WTC11 (cell line): Measurements from ENCODE around the gene ARHGAP6. TPM values are rescaled to one million over a fixed set of nuclear protein-coding genes. Genes with fewer than 3 reads are reported as not detected.

ENCODE experiments used
- ATAC-seq: fragments of 200-7000 bp; cut with Tn5 transposase; 2 replicates; pipeline ENCODE4 v1.10.0; 2021; ENCODE audit warnings: mild to moderate bottlenecking, moderate library complexity
- CTCF ChIA-PET: fragments of 300-600 bp; sonication (Branson Sonifier 250); formaldehyde crosslinking; loops from one replicate; lab custom pipeline; 2021; ENCODE audit warnings: antibody characterized with exemption; lab: Charles Lee
- POLR2A ChIA-PET: fragments of 350-600 bp; sonication (Branson Sonifier 250); formaldehyde crosslinking; loops from one replicate; lab custom pipeline; 2021; ENCODE audit warnings: antibody characterized with exemption; lab: Charles Lee
- DNase-seq: peaks from one replicate; pipeline ENCODE4 v3.0.0; 2021; ENCODE audit warnings: low spot score
- H3K27ac Mint-ChIP-seq: 2 replicates; pipeline ENCODE4 v1.8.0; 2021; ENCODE audit warnings: mixed read lengths
- H3K27me3 Mint-ChIP-seq: 2 replicates; pipeline ENCODE4 v1.8.0; 2021; ENCODE audit warnings: low read depth, mild to moderate bottlenecking, moderate library complexity, mixed read lengths
- H3K36me3 Mint-ChIP-seq: 2 replicates; pipeline ENCODE4 v1.8.0; 2021; ENCODE audit warnings: mixed read lengths
- H3K4me1 Mint-ChIP-seq: 2 replicates; pipeline ENCODE4 v1.8.0; 2022; ENCODE audit warnings: mixed read lengths
- H3K4me3 Mint-ChIP-seq: 2 replicates; pipeline ENCODE4 v1.8.0; 2021; ENCODE audit warnings: mild to moderate bottlenecking, moderate library complexity, mixed read lengths
- H3K9me3 Mint-ChIP-seq: 2 replicates; pipeline ENCODE4 v1.8.0; 2021; ENCODE audit warnings: mixed read lengths
- ATF2 ChIP-seq: sonication (generic); formaldehyde crosslinking; IDR thresholded peaks from 2 replicates; pipeline ENCODE4 v1.8.1; 2022; ENCODE audit warnings: low read depth, missing genetic modification reagents, borderline replicate concordance
- E2F1 ChIP-seq: sonication (generic); formaldehyde crosslinking; IDR thresholded peaks from 2 replicates; pipeline ENCODE4 v1.8.0; 2022; ENCODE audit warnings: mild to moderate bottlenecking, missing genetic modification reagents
- E2F5 ChIP-seq: sonication (generic); formaldehyde crosslinking; IDR thresholded peaks from 2 replicates; pipeline ENCODE4 v1.8.1; 2022; ENCODE audit warnings: mild to moderate bottlenecking, moderate library complexity, missing genetic modification reagents
- ESRRA ChIP-seq: sonication (generic); formaldehyde crosslinking; IDR thresholded peaks from 2 replicates; pipeline ENCODE4 v1.8.1; 2022; ENCODE audit warnings: mild to moderate bottlenecking, missing genetic modification reagents, borderline replicate concordance
- FOXK1 ChIP-seq: sonication (generic); formaldehyde crosslinking; IDR thresholded peaks from 2 replicates; pipeline ENCODE4 v1.8.0; 2022; ENCODE audit warnings: mild to moderate bottlenecking, moderate library complexity, missing genetic modification reagents
- GTF2I ChIP-seq: fragments of 250-450 bp; sonication (Bioruptor Pico); conservative IDR thresholded peaks from 2 replicates; pipeline ENCODE4 v1.4.0; 2021; ENCODE audit warnings: mild to moderate bottlenecking
- NFYB ChIP-seq: sonication (generic); formaldehyde crosslinking; conservative IDR thresholded peaks from 2 replicates; pipeline ENCODE4 v1.8.0; 2022; ENCODE audit warnings: low read depth, missing genetic modification reagents
- NR1H2 ChIP-seq: sonication (generic); formaldehyde crosslinking; IDR thresholded peaks from 2 replicates; pipeline ENCODE4 v1.9.0; 2021; ENCODE audit warnings: mild to moderate bottlenecking, moderate library complexity, missing genetic modification reagents
- NR2C2 ChIP-seq: sonication (generic); formaldehyde crosslinking; IDR thresholded peaks from 2 replicates; pipeline ENCODE4 v1.8.0; 2022; ENCODE audit warnings: mild to moderate bottlenecking, missing genetic modification reagents
- OVOL2 ChIP-seq: fragments of 250-450 bp; sonication (Bioruptor Pico); IDR thresholded peaks from 2 replicates; pipeline ENCODE4 v1.9.0; 2021; ENCODE audit warnings: mild to moderate bottlenecking, borderline replicate concordance
- SOX15 ChIP-seq: fragments of 250-450 bp; sonication (Bioruptor Pico); IDR thresholded peaks from 2 replicates; pipeline ENCODE4 v1.9.0; 2021; ENCODE audit warnings: mild to moderate bottlenecking
- ZBTB43 ChIP-seq: sonication (generic); formaldehyde crosslinking; IDR thresholded peaks from 2 replicates; pipeline ENCODE4 v1.8.1; 2023; ENCODE audit warnings: mild to moderate bottlenecking, missing genetic modification reagents
- ZMAT4 ChIP-seq: fragments of 250-450 bp; sonication (Bioruptor Pico); IDR thresholded peaks from 2 replicates; pipeline ENCODE4 v1.9.0; 2021; ENCODE audit warnings: mild to moderate bottlenecking
- ZNF219 ChIP-seq: sonication (generic); formaldehyde crosslinking; IDR thresholded peaks from 2 replicates; pipeline ENCODE4 v1.8.0; 2023; ENCODE audit warnings: missing genetic modification reagents, mild to moderate bottlenecking, borderline replicate concordance
- ZNF512 ChIP-seq: sonication (generic); formaldehyde crosslinking; IDR thresholded peaks from 2 replicates; pipeline ENCODE4 v1.8.1; 2022; ENCODE audit warnings: missing genetic modification reagents, borderline replicate concordance
- ZNF671 ChIP-seq: fragments of 250-450 bp; sonication (Bioruptor Pico); IDR thresholded peaks from 2 replicates; pipeline ENCODE4 v1.8.0; 2021; ENCODE audit warnings: mild to moderate bottlenecking
- total RNA-seq: library from RNA; stranded (reverse); gene quantifications from 3 replicates; pipeline ENCODE4 v1.2.3, GENCODE V29; 2021
- TF ChIP-seq, protein P1 (sequence below): sonication (generic); formaldehyde crosslinking; IDR thresholded peaks from 2 replicates; pipeline ENCODE4 v1.8.0; 2023; ENCODE audit warnings: missing genetic modification reagents, mild to moderate bottlenecking, borderline replicate concordance
- TF ChIP-seq, protein P2 (sequence below): sonication (generic); formaldehyde crosslinking; IDR thresholded peaks from 2 replicates; pipeline ENCODE4 v1.8.0; 2023; ENCODE audit warnings: mild to moderate bottlenecking, missing genetic modification reagents
- TF ChIP-seq, protein P3 (sequence below): sonication (generic); formaldehyde crosslinking; IDR thresholded peaks from 2 replicates; pipeline ENCODE4 v1.8.1; 2022; ENCODE audit warnings: mild to moderate bottlenecking, missing genetic modification reagents, moderate library complexity, borderline replicate concordance

ARHGAP6 gene
- total RNA-seq, 1 experiment from 2014 or later, result 1.0 TPM

DNA sequence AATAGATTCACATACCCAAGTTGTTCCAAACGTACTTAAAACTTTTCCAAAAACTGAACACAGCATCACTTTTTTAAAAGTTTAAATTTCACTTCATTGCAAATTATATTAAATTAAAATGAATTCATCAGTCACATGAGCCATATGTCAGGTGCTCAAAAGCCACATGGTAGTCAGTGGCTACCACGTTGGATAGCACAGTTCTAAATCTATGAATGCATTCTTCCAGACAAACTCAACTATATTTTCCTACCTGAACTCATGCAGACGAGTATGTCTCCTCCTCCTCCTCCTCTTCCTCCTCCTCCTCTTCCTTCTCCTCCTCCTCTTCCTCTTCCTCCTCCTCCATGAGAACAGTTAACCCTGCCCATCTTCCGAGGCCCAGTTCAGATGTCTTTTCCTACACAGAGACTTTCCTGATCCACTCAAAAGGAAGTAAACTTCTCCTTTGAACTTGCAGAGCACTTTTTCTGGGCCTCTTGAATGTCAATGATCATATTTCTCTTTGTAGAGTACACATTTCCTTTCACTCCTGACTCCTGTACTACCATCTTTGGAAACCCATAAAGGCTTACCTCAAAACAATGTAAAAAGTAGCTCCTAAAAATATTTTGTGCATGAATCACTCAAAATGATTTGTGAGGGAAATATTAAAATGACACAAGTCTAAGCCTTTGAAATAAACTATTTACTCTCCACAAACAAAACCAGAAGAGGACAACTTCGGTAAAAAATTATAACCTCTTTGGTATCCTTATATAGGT lies 199.9 kb downstream of the ARHGAP6 start:
- no peaks in the 10 kb centered on the region for H3K36me3 Mint-ChIP-seq
- no peak for ATAC-seq
- CTCF ChIA-PET, result no interaction called here
- no peak overlapping the region for H3K27ac Mint-ChIP-seq
- POLR2A ChIA-PET, result no interaction called here
- no peak for DNase-seq
- no peaks in the 10 kb centered on the region for H3K27me3 Mint-ChIP-seq
- H3K4me1 Mint-ChIP-seq, result no peaks in the 10 kb centered on the region
- H3K9me3 Mint-ChIP-seq, result no peaks in the 10 kb centered on the region
- H3K4me3 Mint-ChIP-seq, result no peak overlapping the region
- TF ChIP-seq NR1H2 (CRISPR knock-in tag) (no peak), E2F5 (CRISPR knock-in tag) (no peak), ZMAT4 (CRISPR knock-in tag) (no peak), E2F1 (no peak), ZNF219 (CRISPR knock-in tag) (no peak), ZNF671 (CRISPR knock-in tag) (no peak), ATF2 (no peak), ZNF512 (CRISPR knock-in tag) (no peak), GTF2I (CRISPR knock-in tag) (no peak), SOX15 (no peak), OVOL2 (CRISPR knock-in tag) (no peak), NR2C2 (CRISPR knock-in tag) (no peak), FOXK1 (CRISPR knock-in tag) (no peak), ZBTB43 (CRISPR knock-in tag) (no peak), ESRRA (CRISPR knock-in tag) (no peak), NFYB (CRISPR knock-in tag) (no peak)
- TF ChIP-seq, protein P1, sequence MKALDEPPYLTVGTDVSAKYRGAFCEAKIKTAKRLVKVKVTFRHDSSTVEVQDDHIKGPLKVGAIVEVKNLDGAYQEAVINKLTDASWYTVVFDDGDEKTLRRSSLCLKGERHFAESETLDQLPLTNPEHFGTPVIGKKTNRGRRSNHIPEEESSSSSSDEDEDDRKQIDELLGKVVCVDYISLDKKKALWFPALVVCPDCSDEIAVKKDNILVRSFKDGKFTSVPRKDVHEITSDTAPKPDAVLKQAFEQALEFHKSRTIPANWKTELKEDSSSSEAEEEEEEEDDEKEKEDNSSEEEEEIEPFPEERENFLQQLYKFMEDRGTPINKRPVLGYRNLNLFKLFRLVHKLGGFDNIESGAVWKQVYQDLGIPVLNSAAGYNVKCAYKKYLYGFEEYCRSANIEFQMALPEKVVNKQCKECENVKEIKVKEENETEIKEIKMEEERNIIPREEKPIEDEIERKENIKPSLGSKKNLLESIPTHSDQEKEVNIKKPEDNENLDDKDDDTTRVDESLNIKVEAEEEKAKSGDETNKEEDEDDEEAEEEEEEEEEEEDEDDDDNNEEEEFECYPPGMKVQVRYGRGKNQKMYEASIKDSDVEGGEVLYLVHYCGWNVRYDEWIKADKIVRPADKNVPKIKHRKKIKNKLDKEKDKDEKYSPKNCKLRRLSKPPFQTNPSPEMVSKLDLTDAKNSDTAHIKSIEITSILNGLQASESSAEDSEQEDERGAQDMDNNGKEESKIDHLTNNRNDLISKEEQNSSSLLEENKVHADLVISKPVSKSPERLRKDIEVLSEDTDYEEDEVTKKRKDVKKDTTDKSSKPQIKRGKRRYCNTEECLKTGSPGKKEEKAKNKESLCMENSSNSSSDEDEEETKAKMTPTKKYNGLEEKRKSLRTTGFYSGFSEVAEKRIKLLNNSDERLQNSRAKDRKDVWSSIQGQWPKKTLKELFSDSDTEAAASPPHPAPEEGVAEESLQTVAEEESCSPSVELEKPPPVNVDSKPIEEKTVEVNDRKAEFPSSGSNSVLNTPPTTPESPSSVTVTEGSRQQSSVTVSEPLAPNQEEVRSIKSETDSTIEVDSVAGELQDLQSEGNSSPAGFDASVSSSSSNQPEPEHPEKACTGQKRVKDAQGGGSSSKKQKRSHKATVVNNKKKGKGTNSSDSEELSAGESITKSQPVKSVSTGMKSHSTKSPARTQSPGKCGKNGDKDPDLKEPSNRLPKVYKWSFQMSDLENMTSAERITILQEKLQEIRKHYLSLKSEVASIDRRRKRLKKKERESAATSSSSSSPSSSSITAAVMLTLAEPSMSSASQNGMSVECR (CRISPR knock-in tag), result no peak
- TF ChIP-seq, protein P2, sequence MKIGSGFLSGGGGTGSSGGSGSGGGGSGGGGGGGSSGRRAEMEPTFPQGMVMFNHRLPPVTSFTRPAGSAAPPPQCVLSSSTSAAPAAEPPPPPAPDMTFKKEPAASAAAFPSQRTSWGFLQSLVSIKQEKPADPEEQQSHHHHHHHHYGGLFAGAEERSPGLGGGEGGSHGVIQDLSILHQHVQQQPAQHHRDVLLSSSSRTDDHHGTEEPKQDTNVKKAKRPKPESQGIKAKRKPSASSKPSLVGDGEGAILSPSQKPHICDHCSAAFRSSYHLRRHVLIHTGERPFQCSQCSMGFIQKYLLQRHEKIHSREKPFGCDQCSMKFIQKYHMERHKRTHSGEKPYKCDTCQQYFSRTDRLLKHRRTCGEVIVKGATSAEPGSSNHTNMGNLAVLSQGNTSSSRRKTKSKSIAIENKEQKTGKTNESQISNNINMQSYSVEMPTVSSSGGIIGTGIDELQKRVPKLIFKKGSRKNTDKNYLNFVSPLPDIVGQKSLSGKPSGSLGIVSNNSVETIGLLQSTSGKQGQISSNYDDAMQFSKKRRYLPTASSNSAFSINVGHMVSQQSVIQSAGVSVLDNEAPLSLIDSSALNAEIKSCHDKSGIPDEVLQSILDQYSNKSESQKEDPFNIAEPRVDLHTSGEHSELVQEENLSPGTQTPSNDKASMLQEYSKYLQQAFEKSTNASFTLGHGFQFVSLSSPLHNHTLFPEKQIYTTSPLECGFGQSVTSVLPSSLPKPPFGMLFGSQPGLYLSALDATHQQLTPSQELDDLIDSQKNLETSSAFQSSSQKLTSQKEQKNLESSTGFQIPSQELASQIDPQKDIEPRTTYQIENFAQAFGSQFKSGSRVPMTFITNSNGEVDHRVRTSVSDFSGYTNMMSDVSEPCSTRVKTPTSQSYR (CRISPR knock-in tag), result no peak
- TF ChIP-seq, protein P3, sequence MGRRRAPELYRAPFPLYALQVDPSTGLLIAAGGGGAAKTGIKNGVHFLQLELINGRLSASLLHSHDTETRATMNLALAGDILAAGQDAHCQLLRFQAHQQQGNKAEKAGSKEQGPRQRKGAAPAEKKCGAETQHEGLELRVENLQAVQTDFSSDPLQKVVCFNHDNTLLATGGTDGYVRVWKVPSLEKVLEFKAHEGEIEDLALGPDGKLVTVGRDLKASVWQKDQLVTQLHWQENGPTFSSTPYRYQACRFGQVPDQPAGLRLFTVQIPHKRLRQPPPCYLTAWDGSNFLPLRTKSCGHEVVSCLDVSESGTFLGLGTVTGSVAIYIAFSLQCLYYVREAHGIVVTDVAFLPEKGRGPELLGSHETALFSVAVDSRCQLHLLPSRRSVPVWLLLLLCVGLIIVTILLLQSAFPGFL, result no peak
